C4-2B (cell line): ENCODE data around the gene MACIR.

ENCODE experiments used
- ZFX ChIP-seq: fragments of 450-650 bp; IDR thresholded peaks from 2 replicates; pipeline ENCODE4 v1.6.1; 2017
- TF ChIP-seq, protein P1 (sequence below): fragments of 450-650 bp; conservative IDR thresholded peaks from 2 replicates; pipeline ENCODE4 v1.5.1; 2017; ENCODE audit warnings: mild to moderate bottlenecking

- TF ChIP-seq, protein P1, sequence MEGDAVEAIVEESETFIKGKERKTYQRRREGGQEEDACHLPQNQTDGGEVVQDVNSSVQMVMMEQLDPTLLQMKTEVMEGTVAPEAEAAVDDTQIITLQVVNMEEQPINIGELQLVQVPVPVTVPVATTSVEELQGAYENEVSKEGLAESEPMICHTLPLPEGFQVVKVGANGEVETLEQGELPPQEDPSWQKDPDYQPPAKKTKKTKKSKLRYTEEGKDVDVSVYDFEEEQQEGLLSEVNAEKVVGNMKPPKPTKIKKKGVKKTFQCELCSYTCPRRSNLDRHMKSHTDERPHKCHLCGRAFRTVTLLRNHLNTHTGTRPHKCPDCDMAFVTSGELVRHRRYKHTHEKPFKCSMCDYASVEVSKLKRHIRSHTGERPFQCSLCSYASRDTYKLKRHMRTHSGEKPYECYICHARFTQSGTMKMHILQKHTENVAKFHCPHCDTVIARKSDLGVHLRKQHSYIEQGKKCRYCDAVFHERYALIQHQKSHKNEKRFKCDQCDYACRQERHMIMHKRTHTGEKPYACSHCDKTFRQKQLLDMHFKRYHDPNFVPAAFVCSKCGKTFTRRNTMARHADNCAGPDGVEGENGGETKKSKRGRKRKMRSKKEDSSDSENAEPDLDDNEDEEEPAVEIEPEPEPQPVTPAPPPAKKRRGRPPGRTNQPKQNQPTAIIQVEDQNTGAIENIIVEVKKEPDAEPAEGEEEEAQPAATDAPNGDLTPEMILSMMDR, result no peak
- TF ChIP-seq ZFX, result no peak
These were observed 30.5 kb upstream of the MACIR start for GRCh38 chr5:103228061-103228460.
